ENCODE results near the gene G6PD. TPM values are rescaled to one million over a fixed set of nuclear protein-coding genes. Genes with fewer than 3 reads are reported as not detected.
A peak's percentile ranks its signal among the peaks of the same experiment; 100 is the strongest.

The G6PD gene
- total and polyA plus RNA-seq, 3 experiments from 2014 or later = 10.7 to 116 (median 108) TPM

GRCh38 chrX:154481911-154482601 is 64.6 kb downstream of the G6PD start:
- H3K27me3 Mint-ChIP-seq = peaks cover 0 to 14% of the 10 kb centered on the region in 2 donors
- no peak overlapping the region for H3K27ac ChIP-seq (ENCODE audit: low read depth, low read length)
- no peak overlapping the region for H3K4me3 ChIP-seq (ENCODE audit: low read length)
- no peaks in the 10 kb centered on the region for H3K9me3 Mint-ChIP-seq
- DNase-seq = no peak
- H3K4me1 ChIP-seq (ENCODE audit: insufficient read depth, low read length) = peaks cover 20% of the 10 kb centered on the region
- ChIA-PET POLR2A (interaction anchor here (0.7 kb wide), 1 partner anchor 34 kb away, joined by 3 read pairs; the partner anchor contains the start of gene FAM3A), CTCF (interaction anchor here (0.7 kb wide), 1 partner anchor 52 kb away, joined by 3 read pairs; no protein-coding TSS in a partner anchor)
- no peaks in the 10 kb centered on the region for H3K9me3 ChIP-seq (ENCODE audit: low read length)
- H3K36me3 ChIP-seq (ENCODE audit: insufficient read depth, low read length) = no peaks in the 10 kb centered on the region
- H3K27me3 ChIP-seq (ENCODE audit: insufficient read depth, low read length, poor library complexity, severe bottlenecking) = no peaks in the 10 kb centered on the region
- peak overlapping the region in 1 of 7 donors; percentile 40 for H3K4me3 Mint-ChIP-seq
- H3K4me1 Mint-ChIP-seq = peaks cover 6 to 27% (median 22%) of the 10 kb centered on the region in 3 donors
- H3K36me3 Mint-ChIP-seq = peaks cover 0 to 12% (median 0%) of the 10 kb centered on the region in 3 donors
- H3K27ac Mint-ChIP-seq = peak overlapping the region in 4 of 8 donors; percentile 24 to 48 (median 32)

Other genes starting within 250 kb of the G6PD start
- 1,000 to 10,000 TPM; 1,299 to 1,356 TPM for gene FLNA, start 172.2 kb downstream of the G6PD start, total RNA-seq
- 799 TPM for gene FLNA, start 172.2 kb downstream of the G6PD start, polyA plus RNA-seq
- gene EMD, start 167.6 kb downstream of the G6PD start, total RNA-seq = 100 to 1,000 TPM; 107 to 119 TPM
- 37.2 TPM for gene EMD, start 167.6 kb downstream of the G6PD start, polyA plus RNA-seq
- gene RPL10, start 148.5 kb downstream of the G6PD start, total RNA-seq = 1,000 to 10,000 TPM; 3,198 to 3,218 TPM
- 4,855 TPM for gene RPL10, start 148.5 kb downstream of the G6PD start, polyA plus RNA-seq
- gene DNASE1L1, start 137.6 kb downstream of the G6PD start, total RNA-seq = 10 to 100 TPM in 1 of 2 experiments, 1 to 10 TPM in 1; 9.8 to 10.1 TPM
- 19.1 TPM for gene DNASE1L1, start 137.6 kb downstream of the G6PD start, polyA plus RNA-seq
- 10 to 100 TPM; 51.9 to 52.3 TPM for gene TAFAZZIN, start 135.3 kb downstream of the G6PD start, total RNA-seq
- gene TAFAZZIN, start 135.3 kb downstream of the G6PD start, polyA plus RNA-seq = 41.4 TPM
- gene ATP6AP1, start 118.2 kb downstream of the G6PD start, total RNA-seq = 10 to 100 TPM; 43.0 to 43.2 TPM
- gene ATP6AP1, start 118.2 kb downstream of the G6PD start, polyA plus RNA-seq = 129 TPM
- 100 to 1,000 TPM; 107 to 113 TPM for gene GDI1, start 109.7 kb downstream of the G6PD start, total RNA-seq
- gene GDI1, start 109.7 kb downstream of the G6PD start, polyA plus RNA-seq = 49.1 TPM
- gene FAM50A, start 102.7 kb downstream of the G6PD start, total RNA-seq = 10 to 100 TPM; 79.5 to 81.3 TPM
- gene FAM50A, start 102.7 kb downstream of the G6PD start, polyA plus RNA-seq = 59.6 TPM
- gene PLXNA3, start 88.6 kb downstream of the G6PD start, total RNA-seq = 10 to 100 TPM; 34.1 to 39.2 TPM
- gene PLXNA3, start 88.6 kb downstream of the G6PD start, polyA plus RNA-seq = 0.79 TPM
- 10 to 100 TPM; 72.5 to 74.6 TPM for gene LAGE3, start 67.6 kb downstream of the G6PD start, total RNA-seq
- 51.2 TPM for gene LAGE3, start 67.6 kb downstream of the G6PD start, polyA plus RNA-seq
- gene UBL4A, start 60.2 kb downstream of the G6PD start, total RNA-seq = 10 to 100 TPM; 58.9 to 64.3 TPM
- 55.3 TPM for gene UBL4A, start 60.2 kb downstream of the G6PD start, polyA plus RNA-seq
- 10 to 100 TPM; 40.8 to 45.7 TPM for gene SLC10A3, start 56.2 kb downstream of the G6PD start, total RNA-seq
- 81.0 TPM for gene SLC10A3, start 56.2 kb downstream of the G6PD start, polyA plus RNA-seq
- 10 to 100 TPM; 28.4 to 29.4 TPM for gene FAM3A, start 30.6 kb downstream of the G6PD start, total RNA-seq
- 29.6 TPM for gene FAM3A, start 30.6 kb downstream of the G6PD start, polyA plus RNA-seq
- gene IKBKG, start 774 bp upstream of the G6PD start, total RNA-seq = 10 to 100 TPM; 33.9 to 35.4 TPM
- 34.8 TPM for gene IKBKG, start 774 bp upstream of the G6PD start, polyA plus RNA-seq
- gene CTAG1A, start 38.3 kb upstream of the G6PD start, total RNA-seq = not detected
- not detected for gene CTAG1A, start 38.3 kb upstream of the G6PD start, polyA plus RNA-seq
- gene CTAG1B, start 72.4 kb upstream of the G6PD start, total RNA-seq = not detected
- not detected for gene CTAG1B, start 72.4 kb upstream of the G6PD start, polyA plus RNA-seq
- 10 to 100 TPM; 44.1 to 47.3 TPM for gene CTAG2, start 106.7 kb upstream of the G6PD start, total RNA-seq
- not detected for gene CTAG2, start 106.7 kb upstream of the G6PD start, polyA plus RNA-seq
- 1 to 10 TPM; 6.2 to 6.7 TPM for gene GAB3, start 204.2 kb upstream of the G6PD start, total RNA-seq
- 11.9 TPM for gene GAB3, start 204.2 kb upstream of the G6PD start, polyA plus RNA-seq
- gene DKC1, start 216.0 kb upstream of the G6PD start, total RNA-seq = 100 to 1,000 TPM; 214 to 219 TPM
- 43.6 TPM for gene DKC1, start 216.0 kb upstream of the G6PD start, polyA plus RNA-seq

Data from CD8-positive, alpha-beta memory T cell (primary cell).